ENCODE measurements around the gene KRT16.
"Not testable (repeated sequence)": the region's sequence is repeated elsewhere in the genome, so short reads cannot be mapped to it uniquely, and the experiment has no call there.

Gene KRT16

DNA sequence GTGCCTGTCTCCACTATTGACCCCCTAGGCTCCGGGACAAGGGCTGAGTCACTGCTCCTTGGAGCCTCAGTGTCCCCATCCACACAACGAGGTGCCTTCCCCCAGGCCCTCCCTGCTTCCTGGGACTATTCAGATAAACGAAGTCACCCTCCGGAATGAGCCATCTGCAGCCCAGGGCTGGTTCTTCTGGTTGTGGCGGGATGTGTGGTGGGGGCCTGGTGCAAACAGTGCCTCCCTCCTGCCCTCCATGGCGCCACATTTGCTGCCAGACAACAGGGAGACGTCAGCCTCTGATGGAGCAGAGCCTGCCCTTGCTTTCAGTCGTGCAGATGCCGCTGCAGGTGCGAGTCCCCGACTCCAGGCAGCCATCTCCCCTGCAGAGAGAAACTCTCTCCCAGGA lies 5.1 kb upstream of the KRT16 start:
- ChIA-PET CTCF (no interaction called here), POLR2A (ENCODE audit: low non-redundant PET) (no interaction called here)
- H3K27ac ChIP-seq, result peak overlapping the region; percentile 100
- no peak for DNase-seq (ENCODE audit: low spot score)
- TF ChIP-seq CTCF (conservative IDR thresholded peaks at IDR 0.05; ENCODE audit: low read depth), result no peak

DNA sequence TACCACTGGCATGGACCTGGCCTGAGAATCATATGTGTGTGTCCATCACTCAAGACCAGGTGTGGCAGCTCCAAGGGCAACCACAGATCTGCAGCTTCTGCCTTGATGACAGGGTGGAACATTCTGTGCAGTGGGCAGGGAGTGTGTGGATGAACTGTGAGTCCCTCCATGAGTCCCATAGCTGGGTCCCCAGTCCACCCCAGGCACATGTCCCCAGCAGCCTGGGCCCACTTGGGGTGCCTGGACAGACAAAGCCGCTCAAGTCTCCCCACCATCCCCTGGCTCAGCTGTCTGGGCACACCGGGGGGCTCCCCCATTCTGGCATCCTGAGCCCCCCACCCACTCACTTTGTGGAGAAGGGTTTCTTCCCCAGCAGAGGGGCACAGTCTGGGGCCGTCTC lies 4.6 kb upstream of the KRT16 start:
- ChIA-PET POLR2A (ENCODE audit: low non-redundant PET) (interaction anchor here (0.9 kb wide), 1 partner anchor 31 kb away, joined by 3 read pairs; the partner anchor contains the start of gene KRT14), CTCF (interaction anchor here (0.7 kb wide), 1 partner anchor 32 kb away, joined by 3 read pairs; no protein-coding TSS in a partner anchor)
- TF ChIP-seq CTCF (conservative IDR thresholded peaks at IDR 0.05; ENCODE audit: low read depth), result no peak
- H3K27ac ChIP-seq, result peak overlapping the region; percentile 100
- no peak for DNase-seq (ENCODE audit: low spot score)

DNA sequence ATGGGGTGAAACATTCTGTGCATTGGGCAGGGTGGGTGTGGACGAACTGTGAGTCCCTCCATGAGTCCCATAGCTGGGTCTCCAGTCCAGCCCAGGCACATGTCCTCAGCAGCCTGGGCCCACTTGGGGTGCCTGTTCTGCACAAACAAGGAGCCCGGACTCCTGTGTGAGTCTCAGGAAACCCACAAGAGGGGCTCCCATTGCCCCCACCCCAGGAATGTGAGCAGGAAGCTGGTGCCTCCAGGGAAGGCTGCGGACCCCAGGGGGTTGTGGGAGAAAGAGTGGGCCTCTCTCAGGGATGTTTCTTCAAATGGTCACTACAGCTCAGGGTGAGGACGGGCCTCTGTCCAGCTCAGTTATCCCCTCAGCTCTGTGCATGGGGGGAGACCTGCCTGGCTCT lies 3.9 kb upstream of the KRT16 start:
- H3K27ac ChIP-seq, result peak overlapping the region; percentile 100
- CTCF ChIA-PET, result interaction anchor here (0.7 to 1.8 kb wide), 2 partner anchors 32 to 46 kb away, joined by 3 to 6 read pairs; no protein-coding TSS in a partner anchor
- POLR2A ChIA-PET (ENCODE audit: low non-redundant PET), result interaction anchor here (0.9 kb wide), 1 partner anchor 30 kb away, joined by 3 read pairs; the partner anchor contains the start of gene KRT14
- not testable (repeated sequence) for DNase-seq (ENCODE audit: low spot score)

GRCh38 chr17:41615454-41615853 lies 2.9 kb upstream of the KRT16 start:
- DNase-seq (ENCODE audit: low spot score), result peak; percentile 77
- no peak for TF ChIP-seq CTCF (conservative IDR thresholded peaks at IDR 0.05; ENCODE audit: low read depth)
- ChIA-PET POLR2A (ENCODE audit: low non-redundant PET) (no interaction called here), CTCF (interaction anchor here (1.8 kb wide), 1 partner anchor 47 kb away, joined by 6 read pairs; no protein-coding TSS in a partner anchor)
- peak overlapping the region; percentile 100 for H3K27ac ChIP-seq

- peak overlapping the region; percentile 100 for H3K27ac ChIP-seq
- CTCF ChIA-PET; POLR2A ChIA-PET (ENCODE audit: low non-redundant PET); DNase-seq (ENCODE audit: low spot score): not testable (repeated sequence)
These were observed 2.2 kb upstream of the KRT16 start for GRCh38 chr17:41614767-41615166.

- CTCF ChIA-PET, result no interaction called here
- H3K27ac ChIP-seq, result peak overlapping the region; percentile 100
- DNase-seq (ENCODE audit: low spot score), result no peak
- no peak for TF ChIP-seq CTCF (conservative IDR thresholded peaks at IDR 0.05; ENCODE audit: low read depth)
- POLR2A ChIA-PET (ENCODE audit: low non-redundant PET), result no interaction called here
These were observed 1.5 kb upstream of the KRT16 start for GRCh38 chr17:41614098-41614497.

GRCh38 chr17:41613277-41614082 lies 913 bp upstream of the KRT16 start:
- no peak for DNase-seq (ENCODE audit: low spot score)
- POLR2A ChIA-PET (ENCODE audit: low non-redundant PET), result no interaction called here
- H3K27ac ChIP-seq, result peak overlapping the region; percentile 100
- TF ChIP-seq CTCF (conservative IDR thresholded peaks at IDR 0.05; ENCODE audit: low read depth), result no peak
- CTCF ChIA-PET, result interaction anchor here (0.6 to 1.3 kb wide), 2 partner anchors 28 to 34 kb away, joined by 3 read pairs; no protein-coding TSS in a partner anchor

All from RWPE1 (cell line).